Measurements from ENCODE around the gene BRSK2. TPM values are rescaled to one million over a fixed set of nuclear protein-coding genes. Genes with fewer than 3 reads are reported as not detected.

Gene BRSK2
- total and polyA plus RNA-seq, 9 of the 15 experiments (the other 6 are each of a cell fraction or from before 2014, with no cell fraction given): 0.06 to 0.52 (median 0.18) TPM; not detected in 5

- TF ChIP-seq CHAMP1 (IDR thresholded peaks at IDR 0.05): no peak
- no peak for TF ChIP-seq CREBBP (IDR thresholded peaks at IDR 0.05; ENCODE audit: low read depth, low read length)
- no peak for TF ChIP-seq ZNF165 (CRISPR knock-in tag; IDR thresholded peaks at IDR 0.05; ENCODE audit: borderline replicate concordance)
- TF ChIP-seq POLR2H (tag; IDR thresholded peaks at IDR 0.05; ENCODE audit: low read depth): no peak
Observed at GRCh38 chr11:1384199-1384970, 5.3 kb upstream of the BRSK2 start (continued).

- Histone ChIP-seq H3K9me3 (replicated peaks; ENCODE audit: control insufficient read depth, insufficient read depth, low read depth, low read length) (no peaks in the 10 kb centered on the region), H3K4me3 (no peak overlapping the region), H3K36me3 (ENCODE audit: control insufficient read depth, insufficient read depth, low read length) (no peaks in the 10 kb centered on the region), H3K27me3 (ENCODE audit: control insufficient read depth in 2 of 2, insufficient read depth in 2 of 2, low read length in 2 of 2) (peaks cover 5 to 54% of the 10 kb centered on the region in 2 experiments; a peak in 3 of 5 replicates), H3K27ac (ENCODE audit: extremely low read depth, low read depth, low read length) (no peak overlapping the region), H4K20me1 (replicated peaks; ENCODE audit: control insufficient read depth, insufficient read depth, low read length) (no peaks in the 10 kb centered on the region), H3K9ac (ENCODE audit: insufficient read depth in 1 of 2, low read depth in 2 of 2, low read length in 2 of 2) (no peak overlapping the region), H3K4me1 (replicated peaks in 1 of 2; ENCODE audit: control insufficient read depth in 2 of 2, insufficient read depth in 2 of 2, low read length in 2 of 2) (peaks cover 0 to 36% of the 10 kb centered on the region in 2 experiments; a peak in 2 of 5 replicates), H3K4me2 (ENCODE audit: insufficient read depth, low read length) (no peak overlapping the region), H3K9me1 (ENCODE audit: control insufficient read depth, insufficient read depth, low read length) (no peaks in the 10 kb centered on the region), H2AFZ (ENCODE audit: low read depth, low read length) (no peak overlapping the region), H3K79me2 (ENCODE audit: control insufficient read depth, insufficient read depth, low read length) (no peaks in the 10 kb centered on the region)
- ChIA-PET POLR2A (no interaction called here), CTCF (ENCODE audit: low intra/inter-chr PET ratio) (no interaction called here)
- FAIRE-seq (no peak), DNase-seq (ENCODE audit: extremely low read depth in 1 of 4, low spot score in 3 of 4) (no peak), ATAC-seq (no peak)
- BruUV-seq (replicated peaks): no TSS peak
- intact Hi-C loops (cut with micrococcal nuclease): no loop called here
- 17% methylated on average over 7 of the region's 10 CpGs for WGBS (ENCODE audit: insufficient coverage, low coverage, missing lambda C conversion rate)
- in situ Hi-C loops (cut with MboI): no loop called here
- TF ChIP-seq STAG1 (CRISPR knock-in tag; IDR thresholded peaks at IDR 0.05; ENCODE audit: borderline replicate concordance) (no peak), PKNOX1 (IDR thresholded peaks at IDR 0.05) (no peak), NR2C2 (CRISPR knock-in tag; IDR thresholded peaks at IDR 0.05) (no peak), NR2C2 (tag; IDR thresholded peaks at IDR 0.05) (no peak), ZNF431 (CRISPR knock-in tag; IDR thresholded peaks at IDR 0.05) (no peak), ARID3A (IDR thresholded peaks at IDR 0.05; ENCODE audit: borderline replicate concordance, low read depth, low read length) (no peak), ZNF395 (CRISPR knock-in tag; IDR thresholded peaks at IDR 0.05) (no peak)
Observed at GRCh38 chr11:1387521-1387920, 2.2 kb upstream of the BRSK2 start.

Measured in K562 (cell line).